Neutrophil (primary cell): ENCODE results near the gene MRM1.

Source experiments
- H3K27ac ChIP-seq: fragments of 200-600 bp; sonication (generic); 2 replicates; pipeline ENCODE4 v1.5.1; 2016; ENCODE audit warnings: mild to moderate bottlenecking, moderate library complexity
- H3K27me3 ChIP-seq: fragments of 200-600 bp; sonication (generic); 2 replicates; pipeline ENCODE4 v1.6.0; 2016; ENCODE audit warnings: mild to moderate bottlenecking
- H3K36me3 ChIP-seq: fragments of 200-600 bp; sonication (generic); 2 replicates; pipeline ENCODE4 v1.5.1; 2017
- H3K4me1 ChIP-seq, 2 experiments: fragments of 200-600 bp in 1 of 2; sonication (generic) in 1 of 2; 1 replicate in 1 of 2; 2 replicates in 1 of 2; pipeline versions ENCODE4 v1.5.1 to v1.6.1; 2013 to 2016; ENCODE audit warnings: low read depth in 1 of 2, low read length in 1 of 2, mild to moderate bottlenecking in 1 of 2, moderate library complexity in 1 of 2; ENCODE audit not compliant: control insufficient read depth in 1 of 2, insufficient read depth in 1 of 2
- H3K4me3 ChIP-seq, 2 experiments: fragments of 200-600 bp in 1 of 2; sonication (generic) in 1 of 2; 1 replicate in 1 of 2; 2 replicates in 1 of 2; pipeline ENCODE4 v1.5.1; 2013 to 2016; ENCODE audit warnings: low read depth in 1 of 2, low read length in 1 of 2, mild to moderate bottlenecking in 1 of 2, moderate library complexity in 1 of 2
- H3K9me3 ChIP-seq: fragments of 200-600 bp; sonication (generic); 2 replicates; pipeline ENCODE4 v1.5.1; 2016
- CTCF ChIP-seq: fragments of 200-600 bp; sonication (generic); IDR thresholded peaks from 2 replicates; pipeline ENCODE4 v1.5.1; 2016; ENCODE audit warnings: antibody characterized with exemption

MRM1 gene

DNA sequence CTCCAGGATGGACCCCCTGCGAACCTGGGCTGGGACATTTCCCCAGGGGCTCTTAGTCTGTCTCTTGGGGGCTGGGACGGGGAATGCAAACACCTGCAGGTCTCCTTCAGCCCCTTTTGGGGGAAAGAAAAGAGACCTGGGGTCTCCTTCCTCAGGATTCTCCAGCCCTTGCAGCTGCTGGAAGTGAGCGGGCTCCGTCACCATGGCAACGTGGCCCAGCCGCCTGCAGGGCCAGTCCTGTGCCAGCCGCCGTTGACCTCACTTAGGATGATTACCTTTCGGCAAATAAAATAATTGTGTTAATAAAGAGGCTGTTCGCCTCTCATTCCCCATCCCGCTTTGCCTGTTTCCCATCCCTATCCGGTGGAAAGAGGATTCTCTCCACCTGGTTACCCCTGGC lies 25.7 kb downstream of the MRM1 start:
- H3K4me3 ChIP-seq = no peak overlapping the region
- H3K9me3 ChIP-seq = no peaks in the 10 kb centered on the region
- H3K27me3 ChIP-seq = no peaks in the 10 kb centered on the region
- no peaks in the 10 kb centered on the region for H3K36me3 ChIP-seq
- H3K4me1 ChIP-seq = peaks cover 0 to 9% of the 10 kb centered on the region in 2 experiments
- no peak overlapping the region for H3K27ac ChIP-seq
- TF ChIP-seq CTCF = no peak

- TF ChIP-seq CTCF = no peak
- H3K4me1 ChIP-seq = peaks cover 0 to 9% of the 10 kb centered on the region in 2 experiments
- H3K27ac ChIP-seq = no peak overlapping the region
- no peaks in the 10 kb centered on the region for H3K9me3 ChIP-seq
- H3K27me3 ChIP-seq = peaks cover 13% of the 10 kb centered on the region
- H3K36me3 ChIP-seq = no peaks in the 10 kb centered on the region
- no peak overlapping the region for H3K4me3 ChIP-seq
Observed at GRCh38 chr17:36628576-36628975, 27.2 kb downstream of the MRM1 start.

DNA sequence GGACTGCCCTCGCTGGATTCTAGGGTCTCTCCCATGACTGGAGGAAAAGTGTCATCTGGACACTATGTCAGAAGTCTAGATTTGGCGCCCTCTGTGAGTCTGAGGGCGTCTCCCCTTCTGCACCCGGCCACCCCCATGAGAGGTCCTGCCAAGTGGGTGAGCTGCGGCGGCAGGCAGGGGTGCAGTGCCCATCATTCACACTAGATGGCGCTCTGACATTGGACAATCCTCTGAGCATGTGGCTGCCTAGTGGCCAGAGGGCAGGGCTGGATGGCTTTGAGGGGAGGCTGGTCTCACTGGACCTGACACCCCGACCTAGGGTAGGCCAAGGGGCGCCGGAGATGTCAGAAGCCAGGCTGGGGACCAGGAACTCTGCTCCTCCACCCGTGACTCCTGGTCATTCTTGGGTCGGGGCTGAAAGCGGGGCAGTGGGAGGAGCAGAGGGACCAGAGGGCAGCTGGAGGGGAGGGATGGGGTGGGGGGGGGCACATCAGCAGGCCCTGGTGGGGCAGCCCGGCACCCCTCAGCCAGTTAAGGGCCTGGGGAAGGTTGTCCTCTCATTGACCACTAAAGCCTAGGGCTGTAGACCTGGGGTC lies 28.0 kb downstream of the MRM1 start:
- Histone ChIP-seq H3K27me3 (peaks cover 21% of the 10 kb centered on the region), H3K4me3 (no peak overlapping the region), H3K27ac (no peak overlapping the region)

DNA sequence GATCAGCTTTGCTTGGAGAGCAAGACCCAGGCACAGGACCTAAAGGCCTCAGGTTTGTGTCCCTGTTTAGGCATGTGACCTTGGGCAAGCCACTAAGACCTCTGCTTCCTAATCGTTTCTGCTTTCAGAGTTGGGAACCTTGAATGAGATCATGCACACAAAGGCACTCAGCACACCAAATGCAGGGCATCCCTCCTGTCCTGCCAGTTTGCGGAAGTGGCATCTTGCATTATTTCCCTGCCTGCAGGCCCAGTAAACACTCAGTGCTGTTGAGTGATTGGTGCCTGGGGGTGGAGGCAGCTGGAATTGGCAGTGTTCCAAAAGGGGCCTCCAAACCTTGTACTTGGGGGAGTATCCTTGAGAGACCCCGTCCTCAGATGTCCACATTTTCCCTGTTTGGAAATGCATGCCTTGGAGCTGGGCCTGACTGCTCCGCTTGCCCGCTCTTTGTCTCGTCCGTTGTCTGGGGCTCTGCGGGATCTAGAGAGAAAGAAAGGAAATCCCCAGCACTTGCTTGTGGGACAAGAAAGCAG lies 28.7 kb downstream of the MRM1 start:
- Histone ChIP-seq H3K36me3 (no peaks in the 10 kb centered on the region), H3K9me3 (no peaks in the 10 kb centered on the region), H3K27me3 (peaks cover 25% of the 10 kb centered on the region), H3K4me3 (no peak overlapping the region), H3K27ac (no peak overlapping the region), H3K4me1 (peaks cover 0 to 9% of the 10 kb centered on the region in 2 experiments)
- TF ChIP-seq CTCF = no peak

More for the DNA sequence above, 28.0 kb downstream of the MRM1 start:
- TF ChIP-seq CTCF = peak; percentile 94
- Histone ChIP-seq H3K4me1 (peaks cover 0 to 9% of the 10 kb centered on the region in 2 experiments), H3K36me3 (no peaks in the 10 kb centered on the region), H3K9me3 (no peaks in the 10 kb centered on the region)

DNA sequence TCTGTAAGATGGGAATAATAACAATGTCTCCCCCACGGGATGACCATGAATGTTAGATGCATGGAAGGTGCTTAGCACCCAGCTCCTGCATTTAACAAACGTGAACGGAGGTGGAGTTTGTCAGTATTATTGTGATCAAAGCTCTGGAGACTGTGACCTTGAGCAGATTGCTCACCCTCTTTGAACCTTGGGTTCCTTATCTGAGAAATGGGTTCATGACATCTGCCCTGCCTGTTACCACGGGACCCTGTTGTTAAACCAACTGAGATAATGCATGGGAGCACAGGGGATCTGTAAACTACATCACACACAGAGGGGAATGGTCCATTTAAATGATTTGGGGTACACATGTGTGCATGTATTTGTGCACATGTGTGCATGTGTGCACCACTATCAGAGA lies 29.6 kb downstream of the MRM1 start:
- Histone ChIP-seq H3K36me3 (no peaks in the 10 kb centered on the region), H3K4me1 (no peaks in the 10 kb centered on the region), H3K4me3 (no peak overlapping the region), H3K27me3 (peaks cover 33% of the 10 kb centered on the region), H3K9me3 (no peaks in the 10 kb centered on the region), H3K27ac (no peak overlapping the region)
- no peak for TF ChIP-seq CTCF
